Measurements from ENCODE around the gene DAZL. TPM values are rescaled to one million over a fixed set of nuclear protein-coding genes. Genes with fewer than 3 reads are reported as not detected.

DAZL gene
- total RNA-seq, 1 experiment from 2014 or later, result not detected

GRCh38 chr3:16548721-16549120 is 56.5 kb downstream of the DAZL start:
- Mint-ChIP-seq H3K9me3 (ENCODE audit: unreplicated experiment) (peaks cover 3% of the 10 kb centered on the region), H3K27ac (ENCODE audit: low read depth, unreplicated experiment) (no peak overlapping the region), H3K27me3 (ENCODE audit: insufficient read depth, unreplicated experiment) (peaks cover 21% of the 10 kb centered on the region), H3K4me1 (ENCODE audit: insufficient read depth, unreplicated experiment) (peaks cover 20% of the 10 kb centered on the region), H3K36me3 (ENCODE audit: insufficient read depth, unreplicated experiment) (peaks cover 5% of the 10 kb centered on the region), H3K4me3 (ENCODE audit: unreplicated experiment) (no peak overlapping the region)
- CTCF ChIA-PET, result no interaction called here
- intact Hi-C loops (cut with micrococcal nuclease), result no loop called here
- POLR2A ChIA-PET, result no interaction called here
- DNase-seq (ENCODE audit: unreplicated experiment), result peak; percentile 70
- no TSS peak for BruUV-seq (replicated peaks)
- TF ChIP-seq, protein P1, sequence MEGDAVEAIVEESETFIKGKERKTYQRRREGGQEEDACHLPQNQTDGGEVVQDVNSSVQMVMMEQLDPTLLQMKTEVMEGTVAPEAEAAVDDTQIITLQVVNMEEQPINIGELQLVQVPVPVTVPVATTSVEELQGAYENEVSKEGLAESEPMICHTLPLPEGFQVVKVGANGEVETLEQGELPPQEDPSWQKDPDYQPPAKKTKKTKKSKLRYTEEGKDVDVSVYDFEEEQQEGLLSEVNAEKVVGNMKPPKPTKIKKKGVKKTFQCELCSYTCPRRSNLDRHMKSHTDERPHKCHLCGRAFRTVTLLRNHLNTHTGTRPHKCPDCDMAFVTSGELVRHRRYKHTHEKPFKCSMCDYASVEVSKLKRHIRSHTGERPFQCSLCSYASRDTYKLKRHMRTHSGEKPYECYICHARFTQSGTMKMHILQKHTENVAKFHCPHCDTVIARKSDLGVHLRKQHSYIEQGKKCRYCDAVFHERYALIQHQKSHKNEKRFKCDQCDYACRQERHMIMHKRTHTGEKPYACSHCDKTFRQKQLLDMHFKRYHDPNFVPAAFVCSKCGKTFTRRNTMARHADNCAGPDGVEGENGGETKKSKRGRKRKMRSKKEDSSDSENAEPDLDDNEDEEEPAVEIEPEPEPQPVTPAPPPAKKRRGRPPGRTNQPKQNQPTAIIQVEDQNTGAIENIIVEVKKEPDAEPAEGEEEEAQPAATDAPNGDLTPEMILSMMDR (IDR thresholded peaks at IDR 0.05; ENCODE audit: unreplicated experiment), result no peak

GRCh38 chr3:16547561-16548357 is 57.5 kb downstream of the DAZL start:
- DNase-seq (ENCODE audit: unreplicated experiment), result no peak
- Mint-ChIP-seq H3K4me3 (ENCODE audit: unreplicated experiment) (no peak overlapping the region), H3K27ac (ENCODE audit: low read depth, unreplicated experiment) (no peak overlapping the region), H3K9me3 (ENCODE audit: unreplicated experiment) (no peaks in the 10 kb centered on the region), H3K36me3 (ENCODE audit: insufficient read depth, unreplicated experiment) (peaks cover 5% of the 10 kb centered on the region), H3K27me3 (ENCODE audit: insufficient read depth, unreplicated experiment) (peaks cover 25% of the 10 kb centered on the region), H3K4me1 (ENCODE audit: insufficient read depth, unreplicated experiment) (peaks cover 17% of the 10 kb centered on the region)
- CTCF ChIA-PET, result interaction anchor here (0.6 kb wide), 1 partner anchor 284 kb away, joined by 3 read pairs; no protein-coding TSS in a partner anchor
- TF ChIP-seq, protein P1 (IDR thresholded peaks at IDR 0.05; ENCODE audit: unreplicated experiment), result no peak
- BruUV-seq (replicated peaks), result no TSS peak
- POLR2A ChIA-PET, result interaction anchor here (0.6 to 0.7 kb wide), 2 partner anchors 257 to 295 kb away, joined by 3 read pairs; no protein-coding TSS in a partner anchor
- intact Hi-C loops (cut with micrococcal nuclease), result no loop called here

DNA sequence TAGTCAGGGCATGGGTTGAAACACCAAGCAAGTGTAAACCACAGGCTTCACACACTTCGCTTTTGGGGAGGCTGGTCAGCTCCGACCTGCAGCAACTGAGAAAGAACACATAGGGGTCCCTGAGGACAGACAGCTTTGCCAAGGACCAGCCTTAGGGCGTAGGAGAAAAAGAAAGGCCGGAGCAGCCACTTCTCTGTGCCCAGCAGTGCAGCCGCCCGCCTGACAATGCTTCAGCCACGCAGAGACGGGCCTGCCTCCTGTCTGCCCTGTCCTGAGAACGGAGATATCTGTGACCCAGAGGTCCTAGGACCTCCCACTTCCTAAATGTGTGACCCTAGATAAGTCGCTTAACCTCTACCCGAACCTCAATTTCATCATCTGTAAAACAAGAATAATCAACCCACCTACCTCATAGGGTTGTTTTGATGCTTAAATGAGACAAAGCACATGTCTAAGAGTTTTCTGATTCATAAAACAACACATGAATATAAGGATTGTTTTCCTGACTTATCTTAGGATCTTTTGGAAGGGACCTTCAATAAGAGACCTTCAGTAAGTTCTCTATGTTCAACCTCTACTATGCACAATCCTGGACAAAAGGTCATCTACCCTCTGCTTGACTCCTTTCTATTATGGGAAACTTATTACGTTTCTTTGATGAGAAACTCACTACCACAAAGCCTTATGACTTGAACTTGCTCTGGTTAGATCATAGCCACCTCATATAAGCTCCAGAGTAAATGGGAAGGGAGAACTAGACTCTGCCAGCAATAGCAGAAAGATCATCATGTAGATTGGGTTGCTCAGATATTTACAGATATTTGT is 58.8 kb downstream of the DAZL start:
- Mint-ChIP-seq H3K4me3 (ENCODE audit: unreplicated experiment) (no peak overlapping the region), H3K27me3 (ENCODE audit: insufficient read depth, unreplicated experiment) (peaks cover 35% of the 10 kb centered on the region), H3K36me3 (ENCODE audit: insufficient read depth, unreplicated experiment) (peaks cover 5% of the 10 kb centered on the region), H3K27ac (ENCODE audit: low read depth, unreplicated experiment) (no peak overlapping the region), H3K9me3 (ENCODE audit: unreplicated experiment) (no peaks in the 10 kb centered on the region), H3K4me1 (ENCODE audit: insufficient read depth, unreplicated experiment) (peaks cover 16% of the 10 kb centered on the region)
- intact Hi-C loops (cut with micrococcal nuclease), result no loop called here
- POLR2A ChIA-PET, result no interaction called here
- no peak for DNase-seq (ENCODE audit: unreplicated experiment)
- no TSS peak for BruUV-seq (replicated peaks)
- TF ChIP-seq, protein P1 (IDR thresholded peaks at IDR 0.05; ENCODE audit: unreplicated experiment), result no peak
- CTCF ChIA-PET, result interaction anchor here (0.6 to 2.6 kb wide), 3 partner anchors 53 to 282 kb away, joined by 3 to 20 read pairs (median 3); no protein-coding TSS in a partner anchor
